Thyroid gland (tissue), 4 donors: ENCODE measurements around the gene FHOD3.
"Not testable (repeated sequence)": the region's sequence is repeated elsewhere in the genome, so short reads cannot be mapped to it uniquely, and the experiment has no call there.

Experiments used
- POLR2A ChIP-seq, 2 donors: fragments of 450-650 bp; IDR thresholded peaks; one replicate each; pipeline ENCODE4 v1.6.1; 2017; ENCODE audit warnings: antibody characterized with exemption in 2 of 2, mild to moderate bottlenecking in 2 of 2, moderate library complexity in 1 of 2
- TF ChIP-seq, protein P1 (sequence below), 6 experiments: fragments of 200-600 bp in 3 of 6; fragments of 450-650 bp in 3 of 6; sonication (generic) in 3 of 6; IDR thresholded peaks; one replicate each; pipeline ENCODE4 v1.5.1; 2016 to 2019; ENCODE audit warnings: antibody characterized with exemption in 6 of 6, mild to moderate bottlenecking in 2 of 6, inconsistent platforms in 1 of 6, moderate library complexity in 1 of 6

- TF ChIP-seq, protein P1, sequence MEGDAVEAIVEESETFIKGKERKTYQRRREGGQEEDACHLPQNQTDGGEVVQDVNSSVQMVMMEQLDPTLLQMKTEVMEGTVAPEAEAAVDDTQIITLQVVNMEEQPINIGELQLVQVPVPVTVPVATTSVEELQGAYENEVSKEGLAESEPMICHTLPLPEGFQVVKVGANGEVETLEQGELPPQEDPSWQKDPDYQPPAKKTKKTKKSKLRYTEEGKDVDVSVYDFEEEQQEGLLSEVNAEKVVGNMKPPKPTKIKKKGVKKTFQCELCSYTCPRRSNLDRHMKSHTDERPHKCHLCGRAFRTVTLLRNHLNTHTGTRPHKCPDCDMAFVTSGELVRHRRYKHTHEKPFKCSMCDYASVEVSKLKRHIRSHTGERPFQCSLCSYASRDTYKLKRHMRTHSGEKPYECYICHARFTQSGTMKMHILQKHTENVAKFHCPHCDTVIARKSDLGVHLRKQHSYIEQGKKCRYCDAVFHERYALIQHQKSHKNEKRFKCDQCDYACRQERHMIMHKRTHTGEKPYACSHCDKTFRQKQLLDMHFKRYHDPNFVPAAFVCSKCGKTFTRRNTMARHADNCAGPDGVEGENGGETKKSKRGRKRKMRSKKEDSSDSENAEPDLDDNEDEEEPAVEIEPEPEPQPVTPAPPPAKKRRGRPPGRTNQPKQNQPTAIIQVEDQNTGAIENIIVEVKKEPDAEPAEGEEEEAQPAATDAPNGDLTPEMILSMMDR (IDR thresholded peaks at IDR 0.05), result not testable (repeated sequence)
- not testable (repeated sequence) for TF ChIP-seq POLR2A (IDR thresholded peaks at IDR 0.05)
Observed at GRCh38 chr18:36463516-36463915, 166.0 kb downstream of the FHOD3 start.
